Putamen (tissue), 1 donor: ENCODE data around the gene POFUT2.

Source experiments
- DNase-seq: peaks from one replicate; pipeline ENCODE4 v3.0.0-alpha.2; 2016; ENCODE audit warnings: low spot score

The POFUT2 gene

DNA sequence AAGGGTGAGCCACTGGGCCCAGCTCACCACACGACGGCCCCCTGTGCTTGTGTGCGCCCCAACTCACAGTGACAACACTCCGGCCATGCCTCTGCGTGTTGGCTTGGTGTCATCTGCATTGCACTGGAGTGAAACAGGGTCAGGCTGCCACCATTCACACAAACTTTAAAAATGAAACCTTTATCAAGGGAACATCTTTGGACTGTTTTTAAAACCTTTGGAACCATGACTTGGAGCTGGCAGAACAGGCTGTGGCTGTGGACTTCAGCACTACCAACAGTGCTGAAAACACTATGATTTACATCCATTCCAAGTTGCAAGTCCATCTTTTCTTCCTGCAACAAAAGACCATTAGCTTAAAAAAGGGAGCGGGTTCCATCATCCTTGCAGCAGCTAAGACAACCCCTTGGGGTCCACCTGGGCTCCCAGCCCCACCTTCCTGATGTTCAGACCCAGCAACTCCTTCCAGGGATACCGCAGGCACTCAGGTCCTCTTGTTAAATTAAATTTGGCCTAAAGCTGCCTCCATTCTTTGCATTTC, 25.6 kb downstream of the POFUT2 start:
- no peak for DNase-seq

DNA sequence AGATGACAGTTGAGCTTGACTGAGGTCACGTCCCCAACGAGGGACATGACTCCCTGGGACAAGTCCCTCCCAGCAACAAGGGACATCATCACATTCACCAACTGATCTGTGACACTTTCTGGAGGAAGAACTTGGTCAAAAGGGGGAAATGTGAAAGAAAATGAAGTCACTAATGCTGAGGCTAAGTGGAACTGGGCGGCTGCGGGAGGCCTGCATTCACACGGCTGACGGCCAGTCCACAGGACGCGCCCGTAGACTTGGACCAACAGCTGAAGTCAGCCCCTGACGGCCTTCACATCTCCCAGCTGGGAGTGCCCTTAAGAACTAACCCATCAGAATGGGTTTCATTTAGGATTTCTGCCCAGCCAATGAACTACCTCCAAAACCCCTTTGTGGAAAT, 26.6 kb downstream of the POFUT2 start:
- no peak for DNase-seq

DNA sequence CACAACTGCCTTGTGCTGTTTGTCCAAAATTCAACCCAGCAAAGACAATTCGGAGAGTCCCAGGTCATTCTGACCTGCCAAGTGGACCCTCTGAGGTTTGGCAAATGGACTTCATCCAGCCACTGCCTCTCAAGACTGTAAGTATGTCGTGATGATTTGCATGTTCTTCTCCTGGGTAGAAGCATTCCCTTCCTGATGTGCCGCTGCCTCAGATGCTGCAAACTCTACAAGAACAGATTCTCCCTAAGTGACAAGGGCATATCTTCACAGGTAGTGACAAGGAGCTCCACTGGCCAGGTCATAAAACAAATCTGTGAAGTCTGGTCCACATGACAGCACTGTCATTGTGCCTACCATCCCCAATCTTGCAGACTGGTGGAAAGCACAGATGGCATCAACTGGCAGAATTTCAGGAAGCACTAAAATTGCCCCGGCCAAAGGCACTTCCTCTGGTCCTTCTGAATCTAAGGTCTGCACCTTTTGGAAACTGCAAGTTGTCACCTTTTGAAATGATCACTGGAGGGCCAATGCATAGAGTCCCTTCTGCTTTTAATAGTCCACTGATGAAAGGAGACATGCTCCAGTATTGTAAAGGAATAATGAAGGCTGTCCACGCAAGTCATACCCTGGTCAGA, 27.4 kb downstream of the POFUT2 start:
- DNase-seq = no peak

DNA sequence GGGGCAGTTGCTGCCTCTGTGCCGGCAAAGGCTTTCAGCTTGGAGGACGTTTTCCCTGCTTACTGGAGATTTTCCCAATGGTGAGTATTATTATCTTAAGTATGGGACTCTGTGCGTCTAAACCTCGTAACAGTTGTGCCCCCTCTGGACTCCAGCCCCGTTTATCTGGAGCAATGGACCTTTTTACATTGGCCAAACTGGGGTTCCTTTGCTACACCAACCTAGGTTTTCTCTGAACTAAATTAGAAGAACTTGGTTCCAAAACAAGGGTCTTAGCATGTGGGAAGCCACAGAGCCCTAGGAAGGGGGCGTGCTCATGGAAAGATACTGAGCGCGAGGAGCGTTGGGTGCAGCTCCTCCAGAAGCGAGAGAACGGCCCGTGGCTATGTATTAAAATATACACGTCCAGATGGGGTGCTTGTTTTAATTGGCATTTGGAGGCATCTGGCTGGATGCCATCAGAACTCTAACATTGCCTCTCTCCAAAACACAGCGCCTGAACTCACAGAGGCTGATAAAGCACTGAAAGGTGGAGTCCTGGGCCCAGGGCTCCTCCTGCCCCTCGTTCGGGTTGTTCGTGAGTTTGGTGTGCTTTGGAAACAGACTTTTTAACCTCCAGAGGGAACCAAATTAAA, 28.4 kb downstream of the POFUT2 start:
- no peak for DNase-seq

DNA sequence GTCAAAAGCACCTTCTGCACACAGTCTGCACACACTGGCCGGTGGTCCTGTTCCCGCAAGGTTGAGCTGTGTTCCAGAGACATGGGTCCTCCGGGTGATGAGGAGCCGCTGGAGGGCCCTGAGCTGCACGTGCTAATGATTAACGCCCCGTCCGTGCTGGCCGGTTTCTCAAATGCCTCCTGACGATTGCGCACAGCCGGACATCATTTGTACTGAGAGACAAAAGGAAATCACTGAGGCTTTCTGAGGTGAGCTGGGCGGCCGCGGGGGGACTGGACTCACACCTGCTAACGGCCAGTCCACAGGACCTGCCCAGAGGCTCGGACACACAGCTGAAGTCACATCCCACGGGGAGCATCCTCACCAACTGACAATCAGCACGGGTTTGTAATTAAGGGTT, 29.2 kb downstream of the POFUT2 start:
- DNase-seq = no peak

DNA sequence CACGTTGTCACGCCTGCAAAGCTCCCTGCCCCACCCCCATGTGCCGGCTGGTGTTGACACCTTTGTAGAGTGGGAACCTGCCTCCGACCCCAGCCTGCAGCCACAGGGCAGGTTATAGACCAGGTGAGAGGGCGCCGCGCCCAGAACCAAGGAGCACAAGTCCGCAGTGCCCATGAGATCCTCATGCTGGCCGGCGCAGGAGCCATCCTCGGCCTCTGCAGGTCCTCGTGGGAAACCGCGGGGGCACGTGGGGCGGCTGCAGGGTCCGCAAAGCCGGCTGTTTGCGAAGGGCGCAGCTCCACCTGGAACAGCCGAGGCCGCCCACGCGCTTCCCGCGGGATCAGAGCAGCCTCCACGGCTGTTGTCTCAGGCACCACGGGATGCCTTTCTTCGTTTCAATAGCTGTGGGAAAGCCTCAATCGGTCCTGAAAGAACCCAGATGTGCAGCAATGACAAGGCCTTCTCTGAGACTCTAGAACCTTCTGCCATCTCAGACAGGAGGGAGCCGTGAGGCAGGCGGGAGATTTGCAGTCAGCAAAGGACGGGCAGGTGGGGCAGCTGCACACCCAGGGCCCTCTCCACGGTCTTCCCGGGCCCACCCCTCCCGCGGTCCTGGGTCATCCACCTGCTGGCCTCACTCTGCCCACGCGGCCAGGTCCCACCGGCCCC, 29.9 kb downstream of the POFUT2 start:
- no peak for DNase-seq

DNA sequence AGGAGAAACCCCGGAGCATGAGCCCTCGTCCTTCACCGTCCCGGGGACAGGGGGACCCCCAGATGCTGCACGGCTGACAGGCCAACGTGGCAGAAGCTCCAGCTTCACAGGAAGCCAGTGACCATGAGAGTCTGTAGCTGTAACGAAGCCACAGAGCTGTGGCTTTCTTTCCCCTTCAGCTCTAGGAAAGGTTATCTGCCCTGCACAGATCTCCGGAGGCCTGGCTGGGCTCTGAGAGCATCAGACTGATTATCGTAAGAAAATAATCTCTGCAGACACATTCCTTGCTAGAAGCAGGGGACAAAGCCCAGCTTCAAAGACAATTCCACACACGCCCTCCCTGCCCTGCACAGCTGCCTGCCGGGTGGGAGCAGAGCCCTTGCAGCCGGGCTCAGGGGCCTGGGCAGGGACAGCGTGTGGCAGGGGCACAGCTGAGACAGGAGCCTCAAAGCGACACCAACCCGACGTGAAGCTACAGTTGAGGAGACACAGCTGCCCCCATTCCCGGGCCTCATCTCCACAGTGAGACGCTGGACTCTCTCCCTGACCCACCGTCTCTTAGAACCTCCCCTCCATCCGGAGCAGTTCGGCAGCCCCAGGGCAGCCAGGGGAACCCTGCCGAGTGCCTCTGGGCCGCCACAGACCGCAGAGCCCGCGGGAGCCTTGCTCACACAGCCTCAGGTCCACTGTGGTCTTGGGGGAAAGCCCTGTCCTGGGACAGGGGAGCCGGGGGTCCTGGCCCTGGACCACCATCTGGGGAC, 30.6 kb downstream of the POFUT2 start:
- DNase-seq = no peak

DNA sequence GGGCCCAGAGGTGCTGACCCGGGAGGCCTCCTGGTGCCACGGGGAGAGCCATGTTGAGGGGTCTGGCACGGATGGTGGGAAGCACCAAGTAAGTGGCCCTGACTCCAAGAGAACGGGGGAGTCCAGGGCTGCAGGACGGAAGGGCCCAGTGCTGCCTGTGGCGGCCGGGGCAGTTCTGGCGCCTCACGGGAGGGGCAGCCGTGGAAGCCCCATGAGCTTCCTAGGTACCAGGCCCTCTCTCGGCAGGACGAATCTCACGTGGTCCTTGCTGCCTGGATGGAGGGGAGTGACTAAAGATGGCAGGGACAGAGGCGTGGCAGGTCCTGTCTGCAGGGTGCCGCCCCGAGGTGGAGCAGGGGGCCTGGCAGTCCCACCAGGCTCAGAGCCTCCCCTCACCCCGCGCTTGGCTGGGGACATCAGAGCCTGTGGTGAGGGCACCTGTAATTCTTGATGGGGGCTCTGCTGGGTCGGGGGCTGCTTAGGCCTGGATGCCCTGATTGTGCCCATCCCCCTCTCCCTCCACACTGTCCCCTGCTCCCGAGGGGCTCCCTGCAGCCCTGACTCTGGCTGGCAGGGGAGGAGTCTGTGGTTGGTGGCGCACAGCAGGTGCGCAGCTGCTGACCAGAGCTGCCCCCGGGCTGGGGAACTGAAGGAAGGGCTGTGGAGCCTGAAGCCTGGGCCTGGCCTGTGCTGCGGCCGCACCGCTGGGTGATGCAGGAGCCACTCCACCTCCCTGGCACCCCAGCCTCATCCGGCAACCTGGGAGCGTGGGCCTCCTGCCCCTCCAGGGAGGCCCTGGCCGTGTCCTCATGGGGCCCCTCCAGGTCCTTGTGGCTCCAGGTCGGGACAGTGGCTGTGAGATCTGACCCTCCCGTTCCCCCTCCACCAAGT, 31.4 kb downstream of the POFUT2 start:
- DNase-seq = no peak

DNA sequence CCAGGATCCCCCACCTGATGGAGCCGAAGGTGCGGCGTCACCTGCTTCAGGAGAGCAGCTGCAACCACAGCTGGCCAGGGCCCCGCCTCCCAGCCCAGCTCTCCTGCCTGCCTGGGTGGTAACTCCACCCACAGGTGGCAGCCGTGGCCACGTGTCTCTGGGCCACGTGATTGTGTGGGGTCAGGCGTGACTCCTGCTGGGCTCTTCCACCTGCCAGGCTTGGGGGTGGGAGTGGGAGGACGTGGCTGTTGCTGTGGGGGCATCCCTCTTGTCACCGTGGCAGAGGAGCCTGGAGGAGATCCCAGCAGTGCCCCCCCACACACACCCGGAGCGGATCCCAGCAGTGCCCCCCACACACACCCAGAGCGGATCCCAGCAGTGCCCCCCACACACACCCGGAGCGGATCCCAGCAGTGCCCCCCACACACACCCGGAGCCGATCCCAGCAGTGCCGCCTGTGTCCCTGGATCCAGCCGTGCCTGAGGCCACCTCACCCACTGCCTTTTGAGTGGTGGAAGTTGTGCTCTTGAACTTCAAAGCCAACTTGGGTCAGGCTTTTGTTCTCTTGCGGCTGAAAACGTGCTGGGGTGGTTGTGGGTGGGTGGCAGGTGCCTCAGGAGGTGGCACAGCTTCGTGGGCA, 32.2 kb downstream of the POFUT2 start:
- DNase-seq = no peak

DNA sequence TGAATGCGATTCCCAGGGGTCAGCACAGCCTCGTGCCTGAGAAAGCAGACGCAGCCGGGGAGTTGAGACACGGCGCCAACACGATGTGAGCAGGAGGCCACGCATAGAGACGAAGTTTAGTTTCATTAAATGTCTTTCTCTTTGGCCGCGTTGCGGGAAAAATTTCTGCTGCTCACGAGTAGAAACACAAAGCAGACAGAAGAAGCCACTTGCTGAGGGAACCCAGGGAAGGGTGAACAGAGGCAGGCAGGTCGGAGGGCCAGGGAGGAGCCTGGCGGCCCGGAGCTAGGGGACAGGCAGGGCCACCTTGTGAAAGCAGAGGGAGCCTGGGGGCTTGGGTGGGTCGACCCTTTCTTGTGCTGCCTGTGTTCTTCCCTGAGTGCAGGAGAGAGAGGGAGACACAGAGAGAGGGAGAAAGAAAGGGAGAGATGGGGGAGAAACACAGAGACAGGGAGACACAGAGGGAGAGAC, 33.2 kb downstream of the POFUT2 start:
- no peak for DNase-seq

DNA sequence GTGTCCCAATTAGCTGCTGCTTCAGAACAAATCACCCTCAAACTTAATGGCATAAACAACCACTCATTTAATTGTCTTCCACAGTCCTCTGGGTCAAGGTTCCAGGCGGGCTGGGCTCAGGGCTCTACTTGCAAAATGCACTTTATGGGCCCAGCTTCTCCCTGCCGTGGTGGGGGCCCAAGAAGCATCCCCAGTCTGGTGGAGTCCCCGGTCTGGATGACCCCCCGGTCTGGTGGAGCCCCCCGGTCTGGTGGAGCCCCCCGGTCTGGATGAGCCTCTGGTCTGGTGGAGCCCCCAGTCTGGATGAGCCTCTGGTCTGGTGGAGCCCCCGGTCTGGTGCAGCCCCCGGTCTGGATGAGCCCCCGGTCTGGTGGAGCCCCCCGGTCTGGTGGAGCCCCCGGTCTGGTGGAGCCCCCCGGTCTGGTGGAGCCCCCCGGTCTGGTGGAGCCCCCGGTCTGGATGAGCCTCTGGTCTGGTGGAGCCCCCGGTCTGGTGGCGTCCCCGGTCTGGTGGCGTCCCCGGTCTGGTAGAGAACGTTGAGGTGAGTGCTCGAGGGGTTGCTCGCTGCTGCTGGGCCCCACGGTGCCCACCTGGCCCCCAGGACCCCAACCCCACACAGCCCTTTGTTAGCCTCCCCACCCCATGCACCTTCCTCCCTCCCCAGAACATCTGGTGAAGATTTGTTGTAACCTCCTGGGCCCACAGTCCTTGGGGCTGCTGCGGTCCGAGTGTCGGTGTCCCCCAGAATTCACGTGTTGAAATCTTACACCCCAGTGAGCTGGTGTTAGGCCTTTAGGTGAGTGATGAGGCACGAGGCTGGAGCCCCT, 33.8 kb downstream of the POFUT2 start:
- DNase-seq = no peak

DNA sequence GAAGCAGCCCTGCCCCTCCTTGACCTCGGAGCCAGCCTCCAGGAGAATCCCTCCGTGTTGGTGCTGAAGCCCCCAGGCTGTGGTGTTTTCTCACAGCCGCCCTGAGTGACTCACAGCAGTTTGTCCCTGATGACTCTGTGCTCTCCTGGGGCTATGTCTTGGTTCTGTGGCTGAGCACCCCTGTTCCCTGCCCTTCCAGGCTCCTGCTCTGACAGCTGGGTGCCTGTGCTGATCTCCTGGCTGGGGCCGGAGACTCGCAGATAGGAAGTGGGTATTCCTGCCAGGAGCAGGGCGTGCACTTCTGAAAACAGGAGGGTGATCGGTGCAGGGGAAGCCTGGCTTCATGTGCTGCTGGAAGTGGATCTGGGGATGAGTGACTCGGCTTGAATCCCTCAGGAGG, 34.5 kb downstream of the POFUT2 start:
- no peak for DNase-seq

DNA sequence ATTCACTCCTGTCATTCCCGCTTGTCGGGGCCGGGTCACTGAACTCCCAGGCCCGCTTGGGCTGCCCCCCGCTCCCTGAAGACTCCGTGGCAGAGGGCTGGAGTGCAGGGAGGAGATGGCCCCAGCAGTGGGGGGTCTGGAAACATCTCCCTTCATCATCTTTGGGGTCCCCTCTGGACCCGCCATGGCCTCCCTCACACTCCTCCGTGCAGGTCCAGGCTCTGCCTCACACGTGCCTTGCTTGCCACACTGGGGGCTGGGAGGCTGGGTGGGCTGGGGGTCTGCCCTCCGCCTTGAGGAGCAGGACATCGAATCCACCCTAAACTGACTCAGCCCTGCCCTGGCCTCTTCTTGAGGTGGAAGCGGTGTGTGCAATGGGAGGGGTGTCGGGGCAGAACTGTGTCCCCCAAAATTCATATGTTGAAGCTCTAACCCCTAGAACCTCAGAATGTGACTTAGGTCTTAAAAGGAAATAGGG, 35.2 kb downstream of the POFUT2 start:
- no peak for DNase-seq

DNA sequence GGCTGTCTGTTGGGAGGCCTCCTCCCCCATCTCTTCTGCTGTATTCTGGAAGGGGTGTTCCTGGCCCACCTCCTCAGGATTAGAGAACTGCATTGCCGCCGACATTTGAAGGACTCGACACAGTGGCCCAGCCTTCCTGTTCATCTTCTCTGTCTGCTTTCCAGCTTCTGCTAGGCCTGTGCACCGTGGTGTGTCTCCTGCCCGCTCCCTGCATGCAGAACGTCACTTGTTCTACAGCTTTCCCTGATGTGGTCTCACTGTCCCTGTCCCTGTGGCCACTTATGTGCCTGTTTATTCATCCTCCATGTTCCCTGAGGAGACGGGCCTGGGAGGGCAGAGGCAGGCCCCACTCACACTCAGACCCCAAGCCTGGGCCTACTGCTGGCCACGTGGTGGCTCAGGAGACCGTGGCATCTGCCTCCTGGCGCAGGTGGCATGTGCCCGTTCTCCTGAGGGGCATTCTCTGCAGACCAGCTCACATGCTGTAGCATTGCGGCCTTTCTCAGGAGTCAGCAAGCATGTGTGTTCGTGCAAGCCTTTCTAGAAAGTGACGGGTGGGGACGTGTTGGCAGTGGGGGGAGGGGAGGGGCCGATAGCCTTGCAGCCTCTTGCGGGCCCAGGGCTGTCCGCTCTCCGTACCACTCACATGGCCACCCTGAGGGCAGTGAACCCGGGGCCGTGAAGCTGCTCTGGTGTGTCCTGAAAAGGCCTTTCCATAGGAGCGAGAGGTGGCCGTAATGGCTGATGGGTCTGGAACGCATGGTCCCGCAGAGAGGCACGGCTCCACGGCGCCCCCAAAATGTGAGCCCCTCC, 35.9 kb downstream of the POFUT2 start:
- no peak for DNase-seq

DNA sequence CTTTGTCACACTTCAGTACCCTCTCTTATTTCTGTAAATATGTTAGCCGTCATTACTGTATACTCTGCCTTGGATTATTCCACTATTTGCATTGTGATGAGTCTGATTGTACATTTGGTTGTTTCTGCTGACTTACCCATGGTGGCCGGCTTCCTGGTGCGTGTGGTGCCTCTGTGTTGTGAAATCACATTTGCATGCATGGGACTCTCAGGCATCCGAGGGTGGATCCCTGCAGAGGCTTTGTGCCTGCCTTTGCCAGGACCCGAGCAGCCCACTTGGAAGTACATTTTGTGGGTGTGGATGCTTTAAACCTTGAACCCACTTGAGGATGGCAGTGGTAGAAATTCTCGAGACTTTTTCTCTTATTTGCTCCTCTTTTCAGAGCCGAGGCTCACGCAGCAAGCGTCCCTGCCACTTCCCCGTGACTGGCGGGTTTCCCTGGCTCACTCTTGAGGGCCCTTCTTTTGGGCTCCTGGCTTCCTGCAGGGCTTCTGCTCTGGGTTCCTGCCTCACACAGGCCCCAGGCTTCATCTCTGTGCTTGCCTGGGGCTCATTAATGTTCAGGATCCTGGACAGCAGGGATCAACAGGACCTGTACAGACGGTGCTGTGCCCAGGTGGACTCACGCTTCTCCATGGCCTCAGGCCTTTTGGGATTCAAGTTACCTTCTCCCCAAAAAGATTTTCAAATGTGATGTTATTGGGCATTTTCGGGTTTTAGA, 36.6 kb downstream of the POFUT2 start:
- DNase-seq = no peak

DNA sequence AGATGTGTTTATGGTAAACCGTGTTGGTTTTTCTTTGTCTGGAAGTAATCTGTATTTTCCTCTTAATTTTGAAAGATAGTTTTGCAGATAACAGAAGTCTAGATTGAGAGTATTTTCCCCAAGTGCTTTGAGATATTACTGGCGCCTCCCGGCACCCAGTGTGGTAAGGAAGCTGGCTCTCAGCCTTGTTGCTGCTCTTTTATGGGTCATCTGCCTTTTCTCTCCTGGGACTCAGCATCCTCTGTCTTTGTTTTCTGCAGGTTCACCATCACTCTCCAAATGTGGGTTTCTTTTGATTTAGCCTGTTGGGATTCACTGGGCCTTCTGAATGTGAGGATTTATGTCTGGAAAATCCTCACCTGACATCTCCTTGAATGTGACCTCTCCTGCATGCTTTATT, 37.4 kb downstream of the POFUT2 start:
- no peak for DNase-seq

DNA sequence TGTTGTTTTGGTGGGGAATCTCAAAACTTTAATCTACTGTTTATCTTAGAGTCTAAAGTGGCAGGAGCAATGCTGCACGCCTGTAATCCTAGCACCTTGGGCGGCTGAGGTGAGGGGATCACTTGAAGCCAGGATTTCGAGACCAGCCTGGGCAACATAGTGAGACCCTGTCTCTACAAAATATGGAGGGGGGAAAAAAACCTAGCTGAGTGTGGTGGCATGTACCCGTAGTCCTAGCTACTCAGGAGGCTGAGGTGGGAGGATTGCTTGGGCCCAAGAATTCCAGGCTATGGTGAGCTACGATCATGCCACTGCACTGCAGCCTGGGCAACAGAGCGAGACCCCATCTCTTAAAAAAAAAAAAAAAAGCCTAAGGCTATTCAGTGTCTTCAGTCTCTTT, 38.1 kb downstream of the POFUT2 start:
- DNase-seq = no peak

DNA sequence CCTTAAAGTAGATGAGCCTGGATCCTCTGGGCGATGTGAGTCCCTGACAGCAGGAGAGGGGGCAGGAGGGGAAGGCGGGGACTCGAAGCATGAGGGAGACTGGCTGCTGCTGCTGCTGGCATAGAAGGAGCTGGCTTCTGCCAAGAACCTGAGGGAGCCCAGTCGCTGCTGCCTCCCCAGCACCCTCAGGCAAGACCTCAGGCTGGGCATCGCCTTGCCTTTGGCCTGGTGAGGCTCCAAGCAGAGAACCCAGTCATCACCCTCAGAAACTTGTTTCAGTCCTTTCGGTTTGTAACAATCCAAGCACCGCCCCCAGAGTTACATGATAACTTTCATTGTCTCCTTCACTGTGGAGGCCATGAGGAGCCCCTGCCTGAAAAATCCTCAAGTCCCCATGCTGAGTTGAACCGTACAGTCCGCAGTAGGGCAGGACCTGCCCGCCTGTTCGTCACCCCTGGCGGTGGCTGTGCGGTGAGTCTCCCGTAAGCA, 38.8 kb downstream of the POFUT2 start:
- no peak for DNase-seq
